H1 (cell line): ENCODE measurements around the gene FBXO45. TPM values are rescaled to one million over a fixed set of nuclear protein-coding genes. Genes with fewer than 3 reads are reported as not detected.
"Not testable (repeated sequence)": the region's sequence is repeated elsewhere in the genome, so short reads cannot be mapped to it uniquely, and the experiment has no call there.

Experiments used
- CTCF ChIA-PET: fragments of 300-600 bp; sonication (Branson Sonifier 250); formaldehyde crosslinking; loops from one replicate; lab custom pipeline; 2021; ENCODE audit not compliant: partially characterized antibody; lab: Charles Lee
- POLR2A ChIA-PET: fragments of 300-600 bp; sonication (Branson Sonifier 250); formaldehyde crosslinking; loops from one replicate; lab custom pipeline; 2021; ENCODE audit warnings: inconsistent platforms; ENCODE audit not compliant: partially characterized antibody; lab: Charles Lee
- DNase-seq, 2 experiments: peaks; one replicate each; pipeline versions ENCODE4 v3.0.0 to v3.0.0-alpha.2; 2010 to 2022; ENCODE audit warnings: low spot score in 2 of 2, low read depth in 1 of 2, mixed read lengths in 1 of 2
- FAIRE-seq: peaks from 2 replicates; lab custom pipeline; 2011; peaks lifted over from hg19 to GRCh38; lab: Jason Lieb, UNC
- H2AFZ ChIP-seq: 2 replicates; pipeline ENCODE4 v1.8.1; 2012; ENCODE audit warnings: low read length, inconsistent platforms
- H2AK5ac ChIP-seq: 2 replicates; pipeline ENCODE4 v1.6.1; 2013; ENCODE audit warnings: low read depth, low read length
- H2BK120ac ChIP-seq: replicated peaks from 2 replicates; pipeline ENCODE3; 2013; ENCODE audit warnings: low read depth, low read length, inconsistent platforms
- H2BK12ac ChIP-seq: 2 replicates; pipeline ENCODE4 v1.6.1; 2013; ENCODE audit warnings: low read depth, low read length
- H2BK15ac ChIP-seq: 2 replicates; pipeline ENCODE4 v1.6.1; 2013; ENCODE audit warnings: low read length
- H2BK20ac ChIP-seq: 2 replicates; pipeline ENCODE4 v1.6.1; 2013; ENCODE audit warnings: low read length
- H2BK5ac ChIP-seq: 2 replicates; pipeline ENCODE4 v1.6.1; 2013; ENCODE audit warnings: low read depth, low read length
- H3K14ac ChIP-seq: 2 replicates; pipeline ENCODE4 v1.6.1; 2013; ENCODE audit warnings: inconsistent platforms; ENCODE audit not compliant: insufficient read length
- H3K18ac ChIP-seq: 2 replicates; pipeline ENCODE4 v1.6.1; 2013; ENCODE audit warnings: low read length; ENCODE audit errors: extremely low read depth
- H3K23ac ChIP-seq: 2 replicates; pipeline ENCODE4 v1.6.1; 2013; ENCODE audit warnings: inconsistent platforms; ENCODE audit not compliant: insufficient read length
- H3K23me2 ChIP-seq: 2 replicates; pipeline ENCODE4 v1.6.1; 2013; ENCODE audit warnings: low read depth, low read length
- H3K27ac ChIP-seq: 2 replicates; pipeline ENCODE4 v1.6.1; 2011; ENCODE audit warnings: low read depth, low read length, inconsistent platforms
- H3K27me3 ChIP-seq, 4 experiments: replicated peaks in 1 of 4; 1 replicate in 1 of 4; 2 replicates in 3 of 4; pipeline versions ENCODE4 v1.6.1 to v1.8.1; 2011 to 2013; ENCODE audit warnings: low read length in 3 of 4, mild to moderate bottlenecking in 3 of 4, inconsistent platforms in 2 of 4, mixed read lengths in 2 of 4, moderate library complexity in 1 of 4; ENCODE audit not compliant: control insufficient read depth in 3 of 4, insufficient read depth in 3 of 4; ENCODE audit errors: extremely low read depth in 1 of 4
- H3K36me3 ChIP-seq, 4 experiments: 2 replicates each; pipeline versions ENCODE4 v1.6.1 to v1.8.1; 2011 to 2013; ENCODE audit warnings: mild to moderate bottlenecking in 4 of 4, low read length in 3 of 4, moderate library complexity in 2 of 4, control low read depth in 1 of 4, inconsistent platforms in 1 of 4; ENCODE audit not compliant: insufficient read depth in 4 of 4, control insufficient read depth in 2 of 4
- H3K4ac ChIP-seq: replicated peaks from 2 replicates; pipeline ENCODE3; 2013; ENCODE audit warnings: low read length, low read depth, mixed read lengths, inconsistent platforms; ENCODE audit not compliant: insufficient read length
- H3K4me1 ChIP-seq, 4 experiments: replicated peaks in 1 of 4; 1 replicate in 1 of 4; 2 replicates in 3 of 4; pipeline versions ENCODE4 v1.6.1 to v1.8.1; 2011 to 2013; ENCODE audit warnings: low read length in 3 of 4, inconsistent platforms in 2 of 4, mixed read lengths in 1 of 4; ENCODE audit not compliant: insufficient read depth in 4 of 4, control insufficient read depth in 3 of 4
- H3K4me2 ChIP-seq, 2 experiments: 2 replicates each; pipeline versions ENCODE4 v1.6.1 to v1.8.1; 2011 to 2013; ENCODE audit warnings: low read depth in 2 of 2, low read length in 2 of 2, control low read depth in 1 of 2, inconsistent platforms in 1 of 2, mild to moderate bottlenecking in 1 of 2; ENCODE audit not compliant: insufficient read depth in 1 of 2
- H3K4me3 ChIP-seq, 4 experiments: fragments of 200-600, 300-600 bp in 1 of 4; sonication (generic), shearing (Covaris generic), sonication (Bioruptor Twin) in 1 of 4; 2 replicates each; pipeline versions ENCODE4 v1.5.1 to v1.8.1; 2011 to 2016; ENCODE audit warnings: low read length in 4 of 4, low read depth in 3 of 4, control low read depth in 2 of 4, inconsistent platforms in 2 of 4, mild to moderate bottlenecking in 2 of 4, mixed read lengths in 1 of 4, moderate library complexity in 1 of 4; ENCODE audit not compliant: insufficient read depth in 2 of 4; ENCODE audit errors: extremely low read depth in 1 of 4
- H3K56ac ChIP-seq: replicated peaks from 2 replicates; pipeline ENCODE3; 2013; ENCODE audit warnings: low read depth, mild to moderate bottlenecking, mixed read lengths, low read length, inconsistent platforms; ENCODE audit not compliant: insufficient read length
- H3K79me1 ChIP-seq: 2 replicates; pipeline ENCODE4 v1.6.1; 2013; ENCODE audit warnings: low read depth, low read length, control low read depth
- H3K79me2 ChIP-seq, 2 experiments: 2 replicates each; pipeline versions ENCODE4 v1.6.1 to v1.8.1; 2012 to 2013; ENCODE audit warnings: low read length in 2 of 2, mild to moderate bottlenecking in 2 of 2, inconsistent platforms in 1 of 2; ENCODE audit not compliant: insufficient read depth in 2 of 2, control insufficient read depth in 1 of 2
- H3K9ac ChIP-seq, 4 experiments: replicated peaks in 1 of 4; 1 replicate in 1 of 4; 2 replicates in 3 of 4; pipeline versions ENCODE4 v1.6.1 to v1.8.1; 2011 to 2013; ENCODE audit warnings: low read depth in 3 of 4, low read length in 3 of 4, control low read depth in 2 of 4, mild to moderate bottlenecking in 2 of 4, moderate library complexity in 2 of 4, inconsistent platforms in 1 of 4; ENCODE audit errors: extremely low read depth in 1 of 4
- H3K9me3 ChIP-seq, 2 experiments: 2 replicates each; pipeline versions ENCODE4 v1.6.1 to v1.8.1; 2012 to 2013; ENCODE audit warnings: mild to moderate bottlenecking in 2 of 2, moderate library complexity in 2 of 2, control low read depth in 1 of 2, inconsistent platforms in 1 of 2, low read depth in 1 of 2, low read length in 1 of 2, mixed read lengths in 1 of 2; ENCODE audit not compliant: insufficient read depth in 2 of 2
- H4K20me1 ChIP-seq, 2 experiments: replicated peaks in 1 of 2; 2 replicates each; pipeline versions ENCODE3 to v1.8.1; 2011 to 2013; ENCODE audit warnings: inconsistent platforms in 2 of 2, low read length in 2 of 2, mild to moderate bottlenecking in 1 of 2; ENCODE audit not compliant: insufficient read depth in 2 of 2, control insufficient read depth in 1 of 2
- H4K5ac ChIP-seq: 2 replicates; pipeline ENCODE4 v1.6.1; 2013; ENCODE audit warnings: low read length, low read depth, mixed read lengths, inconsistent platforms; ENCODE audit not compliant: insufficient read length
- H4K8ac ChIP-seq: 2 replicates; pipeline ENCODE4 v1.8.0; 2013; ENCODE audit warnings: mild to moderate bottlenecking, moderate library complexity, low read length, inconsistent platforms; ENCODE audit not compliant: insufficient read depth; ENCODE audit errors: extremely low read depth
- H4K91ac ChIP-seq: replicated peaks from 2 replicates; pipeline ENCODE3; 2013; ENCODE audit warnings: low read length, mixed read lengths, inconsistent platforms; ENCODE audit not compliant: insufficient read length
- WGBS, 2 experiments: shearing (Covaris generic) in 1 of 2; methylation state at CpG; one replicate each; pipeline versions ENCODE4 v1.1.6 to v1.1.7; 2013 to 2015; ENCODE audit warnings: low lambda C conversion rate in 2 of 2, mixed read lengths in 2 of 2, inconsistent platforms in 1 of 2, low coverage in 1 of 2, missing lambda C conversion rate in 1 of 2; ENCODE audit not compliant: insufficient replicate concordance in 2 of 2, insufficient coverage in 1 of 2, insufficient read length in 1 of 2; ENCODE audit errors: extremely low coverage in 1 of 2, missing lambda C conversion rate in 1 of 2; 5-methylcytosine and 5-hydroxymethylcytosine counted together
- polyA plus RNA-seq, 7 experiments: library from polyadenylated mRNA; depleted of rRNA in 3 of 7; stranded (reverse) in 5 of 7; unstranded in 2 of 7; fragments of >200 nt in 5 of 7; fragments of 200-250 nt in 2 of 7; gene quantifications; 1 replicate in 5 of 7; 2 replicates in 1 of 7; 4 replicates in 1 of 7; pipeline versions ENCODE4 v1.2.1 to v1.2.3, GENCODE V29; 2011 to 2013; ENCODE audit warnings: missing spikeins in 2 of 7, mixed read lengths in 2 of 7
- small RNA-seq: library from polyadenylated mRNA; stranded (forward); fragments of <200 nt; extraction: miRNeasy Mini kit (QIAGEN cat#:217004); gene quantifications from one replicate; pipeline ENCODE3, GENCODE V24; 2013; ENCODE audit not compliant: insufficient read depth
- total RNA-seq: library from RNA; stranded (reverse); fragmentation: NEBNext Ultra II Directional; extraction: Animal tissue kit (Norgen Biotek cat#: 25700); gene quantifications from 2 replicates; pipeline ENCODE4 v1.2.1, GENCODE V29; 2021

FBXO45 gene
- total and polyA plus RNA-seq, 2 of the 8 experiments (the other 6 are each of a cell fraction or from before 2014, with no cell fraction given): 5.2 to 19.4 TPM

DNA sequence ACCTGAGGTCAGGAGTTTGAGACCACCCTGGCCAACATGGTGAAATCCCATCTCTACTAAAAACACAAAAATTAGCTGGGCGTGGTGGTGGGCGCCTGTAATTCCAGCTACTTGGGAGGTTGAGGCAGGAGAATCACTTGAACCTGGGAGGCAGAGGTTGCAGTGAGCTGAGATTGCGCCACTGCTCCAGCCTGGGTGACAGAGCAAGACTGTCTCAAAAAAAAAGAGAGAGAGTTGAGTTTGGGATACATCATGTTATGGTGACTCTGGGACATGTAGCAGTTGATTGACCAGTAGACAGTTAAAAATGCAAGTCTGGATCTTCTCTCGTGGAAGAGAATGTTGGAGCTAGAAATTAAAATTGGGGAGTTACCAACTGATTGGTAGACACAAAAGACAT is 69.5 kb downstream of the FBXO45 start:
- not testable (repeated sequence) for H2BK20ac ChIP-seq, H3K79me1 ChIP-seq, H3K4me2 ChIP-seq, H3K23ac ChIP-seq, H3K18ac ChIP-seq, H2BK120ac ChIP-seq, H3K4ac ChIP-seq, H4K5ac ChIP-seq, FAIRE-seq, H3K14ac ChIP-seq, H4K8ac ChIP-seq, H2BK12ac ChIP-seq, H4K20me1 ChIP-seq, H2AFZ ChIP-seq, H2AK5ac ChIP-seq, H2BK5ac ChIP-seq, DNase-seq, H4K91ac ChIP-seq, H3K23me2 ChIP-seq, H2BK15ac ChIP-seq, H3K36me3 ChIP-seq, H3K79me2 ChIP-seq, H3K9ac ChIP-seq, H3K9me3 ChIP-seq, H3K56ac ChIP-seq, H3K4me3 ChIP-seq, H3K27ac ChIP-seq
- Histone ChIP-seq H3K27me3 (peaks cover 0 to 14% (median 9%) of the 10 kb centered on the region in 4 experiments; a peak in 4 of 7 replicates), H3K4me1 (peaks cover 3 to 16% (median 12%) of the 10 kb centered on the region in 4 experiments)
- POLR2A ChIA-PET: interaction anchor here (1.6 to 5.3 kb wide), 2 partner anchors 8 to 16 kb away, joined by 3 to 36 read pairs; no protein-coding TSS in a partner anchor
- 93% methylated on average over 4 of the region's 4 CpGs; no CpG with 5 or more reads in 1 of the 2 experiments for WGBS, 2 experiments
- CTCF ChIA-PET: interaction anchor here (0.7 to 1.2 kb wide), 7 partner anchors 9 to 114 kb away, joined by 3 to 4 read pairs (median 3); no protein-coding TSS in a partner anchor

Small RNA genes lying within 50 kb of the gene (small RNA-seq; reads per million reads assigned to genes)
- gene RPS29P3: not detected

Other genes with a start within 250 kb of the FBXO45 start
- not detected in 2 replicates for gene TM4SF19, start 230.3 kb upstream of the FBXO45 start, total RNA-seq
- not detected in 2 replicates for gene TM4SF19, start 230.3 kb upstream of the FBXO45 start, polyA plus RNA-seq (2011; rRNA removed)
- gene UBXN7, start 136.2 kb upstream of the FBXO45 start, total RNA-seq: 109 and 122 TPM in 2 replicates
- gene UBXN7, start 136.2 kb upstream of the FBXO45 start, polyA plus RNA-seq (2011; rRNA removed): 16.4 and 18.5 TPM in 2 replicates
- gene RNF168, start 64.9 kb upstream of the FBXO45 start, total RNA-seq: 62.9 and 63.5 TPM in 2 replicates
- gene RNF168, start 64.9 kb upstream of the FBXO45 start, polyA plus RNA-seq (2011; rRNA removed): 6.3 and 8.1 TPM in 2 replicates
- not detected in 2 replicates for gene SMCO1, start 53.3 kb upstream of the FBXO45 start, total RNA-seq
- 0.03 TPM in 1 of 2 replicates, not detected in the other for gene SMCO1, start 53.3 kb upstream of the FBXO45 start, polyA plus RNA-seq (2011; rRNA removed)
- gene WDR53, start 106 bp upstream of the FBXO45 start, total RNA-seq: 17.9 and 18.8 TPM in 2 replicates
- 4.7 and 7.4 TPM in 2 replicates for gene WDR53, start 106 bp upstream of the FBXO45 start, polyA plus RNA-seq (2011; rRNA removed)
- 5.1 and 5.3 TPM in 2 replicates for gene NRROS, start 71.0 kb downstream of the FBXO45 start, total RNA-seq
- 6.8 and 7.3 TPM in 2 replicates for gene NRROS, start 71.0 kb downstream of the FBXO45 start, polyA plus RNA-seq (2011; rRNA removed)
- 1.3 and 1.6 TPM in 2 replicates for gene CEP19, start 143.6 kb downstream of the FBXO45 start, total RNA-seq
- 0.52 and 0.95 TPM in 2 replicates for gene CEP19, start 143.6 kb downstream of the FBXO45 start, polyA plus RNA-seq (2011; rRNA removed)
- gene PIGX, start 143.7 kb downstream of the FBXO45 start, total RNA-seq: 14.7 and 14.9 TPM in 2 replicates
- gene PIGX, start 143.7 kb downstream of the FBXO45 start, polyA plus RNA-seq (2011; rRNA removed): 5.0 and 7.0 TPM in 2 replicates
- 60.5 and 62.8 TPM in 2 replicates for gene PAK2, start 171.2 kb downstream of the FBXO45 start, total RNA-seq
- 8.5 and 13.1 TPM in 2 replicates for gene PAK2, start 171.2 kb downstream of the FBXO45 start, polyA plus RNA-seq (2011; rRNA removed)